NB4 (cell line): ENCODE results near the gene KLRC1.

Experiments used
- DNase-seq: peaks from one replicate; pipeline ENCODE4 v3.0.0; 2010; ENCODE audit warnings: low read depth
- H3K4me3 ChIP-seq: one replicate; pipeline ENCODE4 v1.5.1; 2011; ENCODE audit warnings: mild to moderate bottlenecking, low read depth, low read length, moderate library complexity
- MYC ChIP-seq: IDR thresholded peaks from 2 replicates; pipeline ENCODE4 v1.6.1; 2011; ENCODE audit warnings: low read depth, low read length
- POLR2A ChIP-seq: IDR thresholded peaks from 2 replicates; pipeline ENCODE4 v1.6.1; 2011; ENCODE audit warnings: mild to moderate bottlenecking; ENCODE audit not compliant: insufficient read length; ENCODE audit errors: extremely low read depth
- TF ChIP-seq, protein P1 (sequence below): IDR thresholded peaks from one replicate; pipeline ENCODE4 v1.5.1; 2012; ENCODE audit warnings: low read depth, low read length
- TF ChIP-seq, protein P2 (sequence below): IDR thresholded peaks from 2 replicates; pipeline ENCODE4 v1.6.1; 2011; ENCODE audit warnings: low read depth, low read length

KLRC1 gene

DNA sequence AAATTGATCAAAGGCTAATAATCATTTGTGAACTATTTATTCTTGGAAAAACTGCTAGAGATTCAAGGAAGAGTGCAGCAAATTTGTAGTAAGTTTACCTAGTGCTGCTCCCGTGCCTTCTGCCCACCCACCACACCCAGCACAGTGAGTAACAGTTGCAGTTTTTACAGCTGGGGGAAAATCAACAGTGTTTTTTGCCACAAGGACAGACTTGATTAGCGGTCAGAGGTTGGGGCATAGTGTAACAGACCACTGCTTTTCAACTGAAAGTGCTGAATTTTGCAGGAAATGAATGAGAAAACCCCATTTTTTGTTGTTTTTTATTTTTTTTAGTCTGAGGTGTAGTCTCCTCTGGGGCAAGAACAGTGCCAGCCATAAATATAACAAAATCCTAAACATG is 55.9 kb downstream of the KLRC1 start:
- peak; percentile 70 for DNase-seq

DNA sequence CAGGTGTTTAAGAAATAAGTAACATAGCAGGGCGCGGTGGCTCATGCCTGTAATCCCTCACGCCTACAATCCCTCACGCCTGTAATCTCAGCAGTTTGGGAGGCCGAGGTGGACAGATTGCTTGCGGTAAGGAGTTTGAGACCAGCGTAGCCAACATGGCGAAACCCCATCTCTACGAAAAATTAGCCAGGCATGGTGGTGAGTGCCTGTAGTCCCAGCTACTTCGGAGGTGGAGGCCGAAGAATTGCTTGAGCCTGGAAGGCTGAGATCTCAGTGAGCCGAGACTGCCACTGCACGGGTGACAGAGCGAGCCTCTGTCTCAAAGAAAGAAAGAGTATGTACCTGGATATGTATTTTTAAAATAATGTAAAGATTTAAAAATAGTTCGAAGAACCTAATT is 57.0 kb downstream of the KLRC1 start:
- H3K4me3 ChIP-seq = peak overlapping the region; percentile 69
- DNase-seq = peak; percentile 33

More for the DNA sequence above, 55.9 kb downstream of the KLRC1 start:
- peak overlapping the region; percentile 69 for H3K4me3 ChIP-seq
- TF ChIP-seq, protein P1, sequence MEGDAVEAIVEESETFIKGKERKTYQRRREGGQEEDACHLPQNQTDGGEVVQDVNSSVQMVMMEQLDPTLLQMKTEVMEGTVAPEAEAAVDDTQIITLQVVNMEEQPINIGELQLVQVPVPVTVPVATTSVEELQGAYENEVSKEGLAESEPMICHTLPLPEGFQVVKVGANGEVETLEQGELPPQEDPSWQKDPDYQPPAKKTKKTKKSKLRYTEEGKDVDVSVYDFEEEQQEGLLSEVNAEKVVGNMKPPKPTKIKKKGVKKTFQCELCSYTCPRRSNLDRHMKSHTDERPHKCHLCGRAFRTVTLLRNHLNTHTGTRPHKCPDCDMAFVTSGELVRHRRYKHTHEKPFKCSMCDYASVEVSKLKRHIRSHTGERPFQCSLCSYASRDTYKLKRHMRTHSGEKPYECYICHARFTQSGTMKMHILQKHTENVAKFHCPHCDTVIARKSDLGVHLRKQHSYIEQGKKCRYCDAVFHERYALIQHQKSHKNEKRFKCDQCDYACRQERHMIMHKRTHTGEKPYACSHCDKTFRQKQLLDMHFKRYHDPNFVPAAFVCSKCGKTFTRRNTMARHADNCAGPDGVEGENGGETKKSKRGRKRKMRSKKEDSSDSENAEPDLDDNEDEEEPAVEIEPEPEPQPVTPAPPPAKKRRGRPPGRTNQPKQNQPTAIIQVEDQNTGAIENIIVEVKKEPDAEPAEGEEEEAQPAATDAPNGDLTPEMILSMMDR = no peak
- TF ChIP-seq MYC (no peak), POLR2A (no peak)
- TF ChIP-seq, protein P2, sequence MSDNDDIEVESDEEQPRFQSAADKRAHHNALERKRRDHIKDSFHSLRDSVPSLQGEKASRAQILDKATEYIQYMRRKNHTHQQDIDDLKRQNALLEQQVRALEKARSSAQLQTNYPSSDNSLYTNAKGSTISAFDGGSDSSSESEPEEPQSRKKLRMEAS = no peak
